SK-N-MC (cell line): ENCODE results near the gene COTL1.
A peak's percentile ranks its signal among the peaks of the same experiment; 100 is the strongest.
"Not testable (repeated sequence)": the region's sequence is repeated elsewhere in the genome, so short reads cannot be mapped to it uniquely, and the experiment has no call there.

Experiments
- DNase-seq: peaks from one replicate; pipeline ENCODE4 v3.0.0-alpha.2; 2011; ENCODE audit warnings: low read depth, low spot score
- H3K27ac ChIP-seq: fragments of 200-600 bp; sonication (generic); 2 replicates; pipeline ENCODE4 v1.5.1; 2016; ENCODE audit warnings: mixed run types
- H3K36me3 ChIP-seq: fragments of 200-600 bp; sonication (generic); 2 replicates; pipeline ENCODE4 v1.6.1; 2017; ENCODE audit warnings: antibody characterized with exemption, low read length, mixed read lengths; ENCODE audit not compliant: insufficient read depth
- H3K4me3 ChIP-seq: fragments of 200-600 bp; sonication (generic); 2 replicates; pipeline ENCODE4 v1.5.1; 2016
- H3K9ac ChIP-seq: fragments of 200-600 bp; sonication (generic); 2 replicates; pipeline ENCODE4 v1.8.0; 2017; ENCODE audit warnings: mixed run types, mixed read lengths; ENCODE audit not compliant: insufficient read length
- H3K9me3 ChIP-seq: fragments of 200-600 bp; sonication (generic); 2 replicates; pipeline ENCODE4 v1.6.1; 2017; ENCODE audit warnings: low read depth, mild to moderate bottlenecking, antibody characterized with exemption, low read length, moderate library complexity, mixed read lengths
- EZH2 ChIP-seq: fragments of 200-600 bp; sonication (generic); IDR thresholded peaks from one replicate; pipeline ENCODE4 v1.6.1; 2017; ENCODE audit warnings: antibody characterized with exemption
- FOXP2 ChIP-seq: optimal IDR thresholded peaks from 2 replicates; pipeline ENCODE3; 2011; ENCODE audit warnings: mild to moderate bottlenecking, moderate library complexity; ENCODE audit not compliant: insufficient read depth; ENCODE audit errors: extremely low read length, control extremely low read depth
- POLR2AphosphoS5 ChIP-seq: IDR thresholded peaks from 2 replicates; pipeline ENCODE4 v1.6.1; 2012; ENCODE audit warnings: mild to moderate bottlenecking, low read depth, low read length, borderline replicate concordance

Gene COTL1

DNA sequence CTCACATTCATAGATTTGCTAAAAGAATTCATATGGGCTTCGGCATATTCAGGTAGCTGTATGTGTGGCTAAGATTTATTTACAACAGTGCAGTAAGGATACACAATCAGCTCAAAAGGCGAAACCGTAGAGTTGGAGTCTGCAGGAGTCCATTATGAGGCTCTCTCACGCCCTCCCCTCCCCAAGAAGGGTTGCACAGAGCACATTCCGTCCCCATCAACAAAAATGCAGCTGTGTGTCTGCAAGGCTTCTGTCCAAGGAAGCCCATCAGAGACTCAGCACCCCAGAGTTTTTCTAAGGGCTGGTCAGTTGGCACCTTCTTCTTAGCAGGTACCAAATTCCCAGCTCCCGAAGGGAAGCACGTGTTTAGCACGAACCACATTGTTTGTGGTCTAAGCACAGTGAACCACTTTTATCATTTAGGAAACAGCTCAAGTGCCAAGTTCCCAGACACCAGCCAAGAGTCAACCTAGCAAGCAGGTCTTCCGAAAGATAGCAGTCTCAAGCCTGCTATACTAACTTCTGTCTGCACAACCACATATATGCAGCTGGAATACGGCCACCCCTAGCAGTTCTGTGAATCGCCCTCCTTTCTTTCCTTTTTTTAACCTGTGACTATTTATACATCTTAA, 84.9 kb downstream of the COTL1 start:
- Histone ChIP-seq H3K27ac (no peak overlapping the region), H3K9ac (no peak overlapping the region), H3K9me3 (no peaks in the 10 kb centered on the region), H3K36me3 (no peaks in the 10 kb centered on the region), H3K4me3 (no peak overlapping the region)
- TF ChIP-seq FOXP2, result no peak
- no peak for TF ChIP-seq POLR2AphosphoS5
- no peak for TF ChIP-seq EZH2
- no peak for DNase-seq

DNA sequence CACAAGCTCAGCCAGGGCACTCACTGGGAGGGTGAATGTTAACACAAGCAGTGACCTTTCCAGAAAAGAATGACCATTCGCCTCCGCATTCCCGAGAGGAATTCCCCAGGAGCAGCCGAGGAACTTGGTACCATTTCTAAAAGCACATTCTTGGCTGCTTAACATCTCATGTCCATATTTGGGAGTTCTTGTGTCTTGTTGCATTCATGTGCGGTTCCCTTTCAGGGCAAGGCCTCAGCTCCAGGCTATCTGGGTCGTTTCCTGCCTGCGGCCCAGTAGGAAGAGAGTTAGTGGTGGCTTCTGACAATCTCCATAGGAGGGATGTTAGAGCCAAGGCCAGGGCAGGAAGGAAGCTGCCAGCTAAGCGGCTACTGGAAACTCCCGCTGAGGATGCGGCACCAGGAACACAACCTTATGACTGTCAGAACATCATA, 85.6 kb downstream of the COTL1 start:
- no peaks in the 10 kb centered on the region for H3K9me3 ChIP-seq

DNA sequence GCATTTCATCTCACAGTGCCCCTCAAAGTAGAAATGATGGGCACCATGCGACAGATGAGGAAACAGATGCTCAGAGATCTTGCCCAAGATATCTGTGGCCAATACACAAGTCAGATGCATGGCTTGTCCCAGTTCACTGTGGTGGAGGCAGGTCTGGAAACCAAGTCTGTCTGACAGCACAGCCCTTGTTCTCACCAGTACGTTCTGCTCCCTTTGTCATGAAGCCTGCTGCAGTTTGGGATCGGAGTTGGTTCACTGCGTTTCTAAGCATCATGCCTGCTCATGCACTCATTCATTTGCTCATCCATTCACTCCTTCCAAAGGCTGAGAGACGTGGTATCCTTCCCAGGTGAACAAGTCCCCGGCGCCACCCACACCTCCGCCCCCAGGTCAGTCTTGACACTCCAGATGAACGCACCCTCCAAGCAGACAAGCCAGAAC, 86.2 kb downstream of the COTL1 start:
- TF ChIP-seq POLR2AphosphoS5 (no peak), FOXP2 (no peak), EZH2 (no peak)
- DNase-seq, result no peak
- Histone ChIP-seq H3K36me3 (no peaks in the 10 kb centered on the region), H3K9me3 (no peaks in the 10 kb centered on the region), H3K27ac (no peak overlapping the region), H3K4me3 (no peak overlapping the region), H3K9ac (no peak overlapping the region)

More for the DNA sequence above, 85.6 kb downstream of the COTL1 start:
- DNase-seq, result no peak
- Histone ChIP-seq H3K27ac (no peak overlapping the region), H3K36me3 (no peaks in the 10 kb centered on the region), H3K4me3 (no peak overlapping the region), H3K9ac (no peak overlapping the region)
- TF ChIP-seq FOXP2, result no peak

DNA sequence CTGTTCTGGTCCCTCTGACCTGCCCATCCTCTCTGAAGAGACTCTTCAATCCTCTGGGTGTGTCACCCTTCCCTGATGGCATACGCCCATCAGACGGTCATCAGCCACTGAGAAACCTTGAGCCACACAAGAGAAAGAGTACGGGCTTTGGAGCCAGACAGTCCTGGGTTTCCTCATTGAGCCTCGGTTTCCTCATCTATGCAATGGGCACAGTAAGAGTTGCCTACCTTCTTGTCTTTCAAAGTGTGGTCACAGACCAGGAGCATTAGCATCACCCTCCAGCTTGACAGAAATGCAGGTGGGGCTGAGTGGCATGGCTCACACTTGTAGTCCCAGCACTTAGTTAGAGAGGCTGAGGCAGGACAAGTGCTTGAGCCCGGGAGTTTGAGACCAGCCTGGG, 87.3 kb downstream of the COTL1 start:
- no peak for DNase-seq
- Histone ChIP-seq H3K9ac (no peak overlapping the region), H3K4me3 (no peak overlapping the region), H3K27ac (no peak overlapping the region), H3K9me3 (no peaks in the 10 kb centered on the region), H3K36me3 (no peaks in the 10 kb centered on the region)
- TF ChIP-seq FOXP2 (no peak), POLR2AphosphoS5 (no peak), EZH2 (no peak)

DNA sequence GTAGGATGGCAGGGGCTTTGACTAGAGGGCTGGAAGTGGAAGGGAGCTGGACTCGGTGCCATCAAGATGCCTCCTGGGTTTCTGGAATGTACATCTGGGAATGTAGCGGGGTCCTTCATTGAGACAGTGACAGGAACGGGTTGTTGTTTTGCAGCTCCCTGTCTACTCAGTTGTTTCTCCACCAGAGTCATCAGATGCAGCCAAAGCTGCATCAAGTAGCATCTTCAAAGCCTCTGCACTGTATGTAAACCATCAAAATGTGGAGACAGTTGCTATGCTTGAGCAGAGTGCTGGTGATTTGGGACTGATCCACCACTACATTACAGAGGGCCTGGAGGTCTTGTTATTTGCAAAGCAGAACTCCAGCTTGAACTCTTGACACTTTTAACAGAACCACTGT, 88.3 kb downstream of the COTL1 start:
- TF ChIP-seq EZH2 (no peak), POLR2AphosphoS5 (no peak), FOXP2 (no peak)
- H3K9me3 ChIP-seq, result no peaks in the 10 kb centered on the region

DNA sequence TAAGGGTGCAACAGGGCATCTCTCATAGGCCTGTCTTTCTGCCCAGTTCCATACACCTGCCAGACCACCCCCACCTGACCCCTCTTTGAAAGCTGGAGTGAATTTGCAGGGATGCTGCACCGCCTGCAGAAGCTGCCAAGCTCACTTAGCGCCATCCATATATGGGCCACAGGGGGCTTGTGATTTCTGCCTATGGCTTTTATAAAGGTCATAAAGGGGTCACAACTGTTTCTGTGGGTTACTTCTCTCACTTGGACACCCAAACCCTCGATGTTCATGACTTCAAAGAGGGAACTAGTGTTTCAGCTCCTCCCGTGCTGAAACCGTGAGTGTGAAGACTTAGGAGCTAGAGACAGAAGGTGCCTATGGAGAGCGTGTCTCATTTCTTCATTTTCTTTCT, 89.6 kb downstream of the COTL1 start:
- H3K27ac ChIP-seq, result no peak overlapping the region

More for the DNA sequence above, 88.3 kb downstream of the COTL1 start:
- H3K9ac ChIP-seq, result no peak overlapping the region
- no peak for DNase-seq
- no peaks in the 10 kb centered on the region for H3K36me3 ChIP-seq
- no peak overlapping the region for H3K27ac ChIP-seq
- no peak overlapping the region for H3K4me3 ChIP-seq

DNA sequence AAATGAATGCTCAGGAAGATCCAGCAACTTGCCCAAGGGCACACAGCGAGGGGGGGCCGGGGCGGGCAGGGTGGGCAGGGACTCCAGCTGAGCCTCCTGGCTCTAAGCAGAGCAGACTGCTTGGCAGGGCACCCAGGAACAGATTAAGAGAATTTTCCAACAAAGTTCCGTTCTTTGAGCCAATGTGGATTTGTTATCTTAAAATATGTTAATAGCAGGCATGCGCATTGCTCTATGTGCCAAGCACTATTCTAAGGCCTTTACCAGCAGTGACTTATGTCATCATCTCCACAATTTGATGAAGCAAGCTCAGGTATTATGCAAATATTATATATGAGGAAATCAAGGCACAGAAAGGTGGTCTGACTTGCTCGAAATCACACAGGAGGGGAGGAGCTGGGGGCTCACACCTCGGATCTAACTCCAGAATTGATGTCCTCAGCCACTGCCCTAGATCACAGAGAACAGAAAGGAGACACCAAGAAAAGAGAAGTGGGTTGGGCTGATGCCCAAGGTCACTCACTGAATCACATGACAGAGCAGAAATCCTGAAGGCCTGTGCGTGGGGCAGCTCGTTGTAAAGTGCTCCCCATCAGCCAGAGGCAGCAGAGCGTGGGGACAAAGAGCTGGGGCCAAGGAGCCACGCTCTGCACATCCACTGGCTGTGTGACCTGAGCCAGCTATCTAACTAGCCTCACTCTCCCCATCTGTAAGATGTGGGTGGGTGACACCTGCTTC, 90.2 kb downstream of the COTL1 start:
- no peak for TF ChIP-seq POLR2AphosphoS5
- TF ChIP-seq FOXP2, result no peak
- no peak for TF ChIP-seq EZH2
- no peaks in the 10 kb centered on the region for H3K36me3 ChIP-seq
- DNase-seq, result no peak
- no peak overlapping the region for H3K9ac ChIP-seq
- no peaks in the 10 kb centered on the region for H3K9me3 ChIP-seq
- peak overlapping the region; percentile 85; the same call in 1 of the 2 replicates for H3K27ac ChIP-seq
- H3K4me3 ChIP-seq, result no peak overlapping the region

More for the DNA sequence above, 89.6 kb downstream of the COTL1 start:
- Histone ChIP-seq H3K9me3 (no peaks in the 10 kb centered on the region), H3K9ac (no peak overlapping the region), H3K4me3 (no peak overlapping the region), H3K36me3 (no peaks in the 10 kb centered on the region)
- no peak for DNase-seq
- TF ChIP-seq FOXP2, result no peak
- TF ChIP-seq EZH2, result no peak
- no peak for TF ChIP-seq POLR2AphosphoS5

DNA sequence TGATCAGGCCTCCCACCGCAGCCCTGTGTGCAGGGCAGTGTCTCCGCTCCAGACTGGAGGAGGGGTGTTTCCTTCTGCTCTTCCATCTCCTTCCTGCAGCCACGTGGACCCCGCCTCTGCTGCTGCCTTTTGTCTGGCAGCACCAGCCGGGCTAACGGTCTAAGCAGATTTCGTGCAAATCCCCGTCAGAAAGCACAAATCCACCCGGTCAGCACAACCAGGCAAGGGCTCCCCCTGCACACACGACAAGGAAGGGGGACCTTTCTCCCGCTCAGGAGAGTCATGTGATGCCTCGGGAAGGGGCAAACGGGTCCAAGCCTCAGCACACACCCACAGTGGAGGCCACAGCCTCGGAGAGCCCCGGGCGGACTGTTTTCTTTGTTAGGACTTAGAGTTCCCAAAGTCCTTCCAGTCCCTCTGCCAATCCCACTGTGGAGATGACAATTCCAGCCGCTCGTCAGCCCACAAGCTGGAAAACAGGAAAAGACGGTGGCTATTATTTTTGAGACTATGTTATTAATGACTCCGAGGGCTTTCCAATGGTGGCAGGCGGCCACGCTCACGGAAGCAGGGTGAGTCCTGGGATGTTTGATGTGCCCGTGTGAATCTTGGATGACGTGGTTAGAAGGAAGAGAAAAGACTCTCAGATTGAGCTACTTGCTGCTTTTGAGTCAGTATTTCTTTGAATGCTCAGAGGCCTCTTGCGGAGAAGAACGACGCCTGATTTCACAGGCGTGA, 90.9 kb downstream of the COTL1 start:
- H3K4me3 ChIP-seq, result peak overlapping the region; percentile 42; the same call in 1 of the 2 replicates
- no peak for DNase-seq
- H3K9ac ChIP-seq, result no peak overlapping the region

DNA sequence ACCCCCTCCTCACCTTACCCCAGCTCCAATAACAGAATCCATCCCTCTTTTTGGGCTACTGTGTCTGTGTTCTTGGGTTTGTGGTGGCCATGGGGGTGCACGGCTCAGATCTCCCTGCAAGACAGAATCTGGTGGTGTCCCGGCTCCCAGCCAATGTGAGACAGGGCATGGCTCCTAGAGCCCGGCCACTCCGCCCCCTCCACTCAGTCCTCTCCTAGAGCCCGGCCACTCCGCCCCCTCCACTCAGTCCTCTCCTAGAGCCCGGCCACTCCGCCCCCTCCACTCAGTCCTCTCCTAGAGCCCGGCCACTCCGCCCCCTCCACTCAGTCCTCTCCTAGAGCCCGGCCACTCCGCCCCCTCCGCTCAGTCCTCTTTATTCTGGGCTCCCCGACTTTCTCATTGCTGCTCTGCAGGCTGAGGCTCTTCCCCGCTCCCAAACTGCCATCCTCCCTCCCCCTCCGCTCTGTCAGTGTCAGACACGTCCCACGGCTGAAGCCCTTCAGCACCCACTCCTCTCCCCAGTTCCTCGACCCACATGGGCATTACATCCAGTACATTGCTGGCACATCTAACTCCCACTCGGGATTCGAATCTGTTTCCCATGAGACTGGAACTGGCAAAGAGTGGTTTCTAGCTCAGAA, 92.8 kb downstream of the COTL1 start:
- H3K36me3 ChIP-seq, H3K9ac ChIP-seq, DNase-seq, H3K27ac ChIP-seq, H3K4me3 ChIP-seq, H3K9me3 ChIP-seq: not testable (repeated sequence)

More for the DNA sequence above, 90.9 kb downstream of the COTL1 start:
- Histone ChIP-seq H3K36me3 (no peaks in the 10 kb centered on the region), H3K27ac (peak overlapping the region; percentile 85), H3K9me3 (no peaks in the 10 kb centered on the region)
- no peak for TF ChIP-seq POLR2AphosphoS5
